GM15510 (cell line): ENCODE measurements around the gene KCNMB2.
A peak's percentile ranks its signal among the peaks of the same experiment; 100 is the strongest.

ENCODE experiments used
- POLR2A ChIP-seq: IDR thresholded peaks from 3 replicates; pipeline ENCODE4 v1.6.1; 2011; ENCODE audit warnings: borderline replicate concordance; ENCODE audit not compliant: insufficient read length; ENCODE audit errors: extremely low read depth

Gene KCNMB2

GRCh38 chr3:178536211-178537079 is at the start of gene KCNMB2:
Gene KCNMB2, plus strand, starts transcription at chr3:178536436.
- peak; percentile 24 for TF ChIP-seq POLR2A

GRCh38 chr3:178486903-178487302 is 49.3 kb upstream of the KCNMB2 start:
- TF ChIP-seq POLR2A: no peak

GRCh38 chr3:178487752-178488151 is 48.5 kb upstream of the KCNMB2 start:
- no peak for TF ChIP-seq POLR2A

- no peak for TF ChIP-seq POLR2A
These were observed 44.5 kb upstream of the KCNMB2 start for GRCh38 chr3:178491751-178492150.

GRCh38 chr3:178492491-178492890 is 43.7 kb upstream of the KCNMB2 start:
- no peak for TF ChIP-seq POLR2A

GRCh38 chr3:178494386-178494785 is 41.9 kb upstream of the KCNMB2 start:
- TF ChIP-seq POLR2A: no peak

GRCh38 chr3:178496911-178497310 is 39.3 kb upstream of the KCNMB2 start:
- no peak for TF ChIP-seq POLR2A

GRCh38 chr3:178498871-178499270 is 37.4 kb upstream of the KCNMB2 start:
- no peak for TF ChIP-seq POLR2A

- no peak for TF ChIP-seq POLR2A
These were observed 35.6 kb upstream of the KCNMB2 start for GRCh38 chr3:178500631-178501030.

GRCh38 chr3:178504128-178504527 is 32.1 kb upstream of the KCNMB2 start:
- TF ChIP-seq POLR2A: no peak

GRCh38 chr3:178505832-178506231 is 30.4 kb upstream of the KCNMB2 start:
- no peak for TF ChIP-seq POLR2A

- TF ChIP-seq POLR2A: no peak
These were observed 28.5 kb upstream of the KCNMB2 start for GRCh38 chr3:178507507-178508442.

- TF ChIP-seq POLR2A: no peak
These were observed 27.8 kb upstream of the KCNMB2 start for GRCh38 chr3:178508443-178508825.

GRCh38 chr3:178510496-178510895 is 25.7 kb upstream of the KCNMB2 start:
- no peak for TF ChIP-seq POLR2A

- no peak for TF ChIP-seq POLR2A
These were observed 23.6 kb upstream of the KCNMB2 start for GRCh38 chr3:178512647-178513046.
